Hepatocyte (in vitro differentiated cells): ENCODE results near the gene BBS9. TPM values are rescaled to one million over a fixed set of nuclear protein-coding genes. Genes with fewer than 3 reads are reported as not detected.

ENCODE experiments used
- DNase-seq: peaks from one replicate; pipeline ENCODE4 v3.0.0-alpha.2; 2016; ENCODE audit warnings: low spot score
- H2AFZ ChIP-seq: fragments of 200-600 bp; sonication (generic); 2 replicates; pipeline ENCODE4 v1.6.0; 2016; ENCODE audit warnings: antibody characterized with exemption, mild to moderate bottlenecking
- H3K27ac ChIP-seq: fragments of 200-600 bp; sonication (generic); 2 replicates; pipeline ENCODE4 v1.5.1; 2016; ENCODE audit warnings: mild to moderate bottlenecking
- H3K27me3 ChIP-seq: fragments of 200-600 bp; sonication (generic); 2 replicates; pipeline ENCODE4 v1.6.1; 2016
- H3K36me3 ChIP-seq: fragments of 200-600 bp; sonication (generic); replicated peaks from 2 replicates; pipeline ENCODE4 v1.5.1; 2016; ENCODE audit warnings: low read depth; ENCODE audit not compliant: insufficient read depth
- H3K4me1 ChIP-seq: fragments of 200-600 bp; sonication (generic); 2 replicates; pipeline ENCODE4 v1.5.1; 2016; ENCODE audit warnings: mild to moderate bottlenecking, moderate library complexity; ENCODE audit not compliant: insufficient read depth
- H3K4me2 ChIP-seq: fragments of 200-600 bp; sonication (generic); 2 replicates; pipeline ENCODE4 v1.6.0; 2016
- H3K4me3 ChIP-seq: fragments of 200-600 bp; sonication (generic); 2 replicates; pipeline ENCODE4 v1.5.1; 2016; ENCODE audit warnings: mild to moderate bottlenecking
- H3K79me2 ChIP-seq: fragments of 200-600 bp; sonication (generic); 2 replicates; pipeline ENCODE4 v1.6.0; 2017; ENCODE audit warnings: mild to moderate bottlenecking
- H3K9me2 ChIP-seq: fragments of 200-600 bp; sonication (generic); replicated peaks from 2 replicates; pipeline ENCODE4 v1.6.0; 2017; ENCODE audit warnings: mild to moderate bottlenecking; ENCODE audit not compliant: insufficient read depth
- H3K9me3 ChIP-seq: fragments of 200-600 bp; sonication (generic); 2 replicates; pipeline ENCODE4 v1.5.1; 2016; ENCODE audit warnings: low read depth, mild to moderate bottlenecking
- H4K20me1 ChIP-seq: fragments of 200-600 bp; sonication (generic); 2 replicates; pipeline ENCODE4 v1.6.0; 2016; ENCODE audit warnings: mild to moderate bottlenecking; ENCODE audit not compliant: insufficient read depth, poor library complexity, severe bottlenecking
- EZH2 ChIP-seq: fragments of 200-600 bp; sonication (generic); IDR thresholded peaks from 2 replicates; pipeline ENCODE4 v1.6.1; 2016; ENCODE audit warnings: antibody characterized with exemption, mild to moderate bottlenecking, borderline replicate concordance
- EZH2phosphoT487 ChIP-seq: fragments of 200-600 bp; sonication (generic); IDR thresholded peaks from one replicate; pipeline ENCODE4 v1.6.1; 2018; ENCODE audit warnings: antibody characterized with exemption, mild to moderate bottlenecking, low read depth, moderate library complexity; ENCODE audit not compliant: unreplicated experiment, severe bottlenecking
- WGBS: methylation state at CpG from one replicate; pipeline ENCODE4 v1.1.6; 2016; ENCODE audit warnings: low lambda C conversion rate; ENCODE audit errors: missing lambda C conversion rate; 5-methylcytosine and 5-hydroxymethylcytosine counted together
- polyA plus RNA-seq: library from polyadenylated mRNA; unstranded; fragments of >200 nt; fragmentation: Nextera tagmentation; extraction: Ambion mirVana; gene quantifications from 2 replicates; pipeline ENCODE4 v1.2.1, GENCODE V29; 2016
- total RNA-seq: library from RNA; depleted of rRNA; stranded (reverse); fragments of >200 nt; gene quantifications from 2 replicates; pipeline ENCODE4 v1.2.3, GENCODE V29; 2014
- TF ChIP-seq, protein P1 (sequence below): fragments of 200-600 bp; sonication (generic); IDR thresholded peaks from 2 replicates; pipeline ENCODE4 v1.5.1; 2016; ENCODE audit warnings: antibody characterized with exemption, mild to moderate bottlenecking; ENCODE audit not compliant: poor library complexity

Gene BBS9
- total and polyA plus RNA-seq, 2 experiments from 2014 or later = 10.1 to 12.3 TPM

DNA sequence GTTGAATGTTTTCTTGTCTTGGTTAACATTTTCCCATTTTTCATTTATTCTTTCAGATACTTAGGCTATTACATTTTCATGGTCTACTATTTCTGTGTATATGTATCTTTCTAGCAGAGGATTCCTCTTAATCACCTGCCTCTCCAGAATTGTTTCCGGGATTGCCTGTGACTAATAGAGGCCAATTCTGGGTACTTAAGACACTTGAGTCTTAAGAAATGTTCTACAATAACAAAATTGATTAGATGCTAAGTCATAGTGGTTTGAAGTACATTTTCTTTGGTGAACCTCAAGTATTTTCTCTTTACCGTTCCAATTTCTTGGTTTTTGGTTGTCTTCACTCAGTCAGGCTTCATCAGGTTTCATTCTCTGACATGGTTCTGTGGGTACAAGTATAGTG lies 26.4 kb downstream of the BBS9 start:
- no peak overlapping the region for H3K4me2 ChIP-seq
- no peak overlapping the region for H3K4me3 ChIP-seq
- H2AFZ ChIP-seq = no peak overlapping the region
- no peak for DNase-seq
- H3K9me2 ChIP-seq = no peaks in the 10 kb centered on the region
- WGBS = 91% methylated on average over 2 of the region's 2 CpGs
- H3K27ac ChIP-seq = no peak overlapping the region
- no peaks in the 10 kb centered on the region for H3K27me3 ChIP-seq
- no peaks in the 10 kb centered on the region for H4K20me1 ChIP-seq
- H3K79me2 ChIP-seq = no peaks in the 10 kb centered on the region
- TF ChIP-seq, protein P1, sequence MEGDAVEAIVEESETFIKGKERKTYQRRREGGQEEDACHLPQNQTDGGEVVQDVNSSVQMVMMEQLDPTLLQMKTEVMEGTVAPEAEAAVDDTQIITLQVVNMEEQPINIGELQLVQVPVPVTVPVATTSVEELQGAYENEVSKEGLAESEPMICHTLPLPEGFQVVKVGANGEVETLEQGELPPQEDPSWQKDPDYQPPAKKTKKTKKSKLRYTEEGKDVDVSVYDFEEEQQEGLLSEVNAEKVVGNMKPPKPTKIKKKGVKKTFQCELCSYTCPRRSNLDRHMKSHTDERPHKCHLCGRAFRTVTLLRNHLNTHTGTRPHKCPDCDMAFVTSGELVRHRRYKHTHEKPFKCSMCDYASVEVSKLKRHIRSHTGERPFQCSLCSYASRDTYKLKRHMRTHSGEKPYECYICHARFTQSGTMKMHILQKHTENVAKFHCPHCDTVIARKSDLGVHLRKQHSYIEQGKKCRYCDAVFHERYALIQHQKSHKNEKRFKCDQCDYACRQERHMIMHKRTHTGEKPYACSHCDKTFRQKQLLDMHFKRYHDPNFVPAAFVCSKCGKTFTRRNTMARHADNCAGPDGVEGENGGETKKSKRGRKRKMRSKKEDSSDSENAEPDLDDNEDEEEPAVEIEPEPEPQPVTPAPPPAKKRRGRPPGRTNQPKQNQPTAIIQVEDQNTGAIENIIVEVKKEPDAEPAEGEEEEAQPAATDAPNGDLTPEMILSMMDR = no peak
- TF ChIP-seq EZH2 (peak; percentile 22), EZH2phosphoT487 (no peak)
- peaks cover 4% of the 10 kb centered on the region for H3K4me1 ChIP-seq
- no peaks in the 10 kb centered on the region for H3K36me3 ChIP-seq
- H3K9me3 ChIP-seq = no peaks in the 10 kb centered on the region

DNA sequence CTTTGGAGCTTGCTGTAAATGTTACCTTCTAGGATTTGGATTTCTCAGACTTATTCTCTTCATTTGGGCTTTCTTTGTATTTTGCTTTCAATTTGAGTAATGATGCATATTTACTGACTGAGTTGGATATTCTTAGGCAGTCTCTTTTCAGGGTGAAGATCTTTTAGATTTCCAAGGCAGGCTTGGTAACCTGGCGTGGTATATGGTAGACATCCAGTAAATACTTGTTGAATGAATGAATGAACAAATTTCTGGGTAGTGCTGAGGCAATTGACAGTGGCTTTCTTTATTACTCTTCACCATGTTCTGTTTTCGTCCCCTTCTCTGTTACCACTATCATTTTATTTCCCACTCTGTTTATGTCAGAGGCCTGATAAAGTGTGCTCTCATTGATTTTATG lies 27.1 kb downstream of the BBS9 start:
- H3K9me3 ChIP-seq = no peaks in the 10 kb centered on the region
- WGBS = 86% methylated on average over 2 of the region's 2 CpGs
- no peak overlapping the region for H3K4me3 ChIP-seq
- H3K4me1 ChIP-seq = peaks cover 4% of the 10 kb centered on the region
- H2AFZ ChIP-seq = no peak overlapping the region
- H3K27me3 ChIP-seq = no peaks in the 10 kb centered on the region
- no peaks in the 10 kb centered on the region for H4K20me1 ChIP-seq
- H3K79me2 ChIP-seq = no peaks in the 10 kb centered on the region
- TF ChIP-seq EZH2phosphoT487 = no peak
- no peak for TF ChIP-seq EZH2
- no peak overlapping the region for H3K4me2 ChIP-seq
- no peak for DNase-seq
- H3K27ac ChIP-seq = no peak overlapping the region
- H3K9me2 ChIP-seq = no peaks in the 10 kb centered on the region
- no peaks in the 10 kb centered on the region for H3K36me3 ChIP-seq

DNA sequence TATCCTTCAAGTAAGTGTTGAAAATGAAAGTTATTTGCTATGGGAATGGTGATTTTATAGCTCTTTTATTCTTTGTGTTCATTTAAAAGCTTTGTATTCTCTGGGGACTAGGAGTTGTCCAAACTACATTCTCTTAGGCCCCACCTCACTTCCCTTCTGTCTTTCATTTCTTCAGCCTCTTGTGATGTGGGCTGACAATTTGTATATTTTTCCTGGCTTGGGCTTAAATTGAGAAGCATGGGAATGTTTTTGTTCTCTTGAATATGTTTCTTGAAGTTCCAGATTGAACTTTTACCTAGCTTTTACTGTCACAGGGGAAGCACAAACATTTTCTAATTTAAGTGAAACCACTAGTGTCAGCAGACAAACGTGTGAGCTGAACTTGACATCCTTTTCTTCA lies 27.9 kb downstream of the BBS9 start:
- no peak overlapping the region for H3K4me2 ChIP-seq
- no peaks in the 10 kb centered on the region for H4K20me1 ChIP-seq
- 23% methylated on average over 1 of the region's 1 CpG for WGBS
- no peaks in the 10 kb centered on the region for H3K79me2 ChIP-seq
- H3K4me3 ChIP-seq = no peak overlapping the region
- no peaks in the 10 kb centered on the region for H3K27me3 ChIP-seq
- H3K4me1 ChIP-seq = peaks cover 4% of the 10 kb centered on the region
- no peaks in the 10 kb centered on the region for H3K36me3 ChIP-seq
- peak overlapping the region; percentile 57 for H3K27ac ChIP-seq
- H2AFZ ChIP-seq = no peak overlapping the region
- H3K9me3 ChIP-seq = no peaks in the 10 kb centered on the region
- TF ChIP-seq, protein P1 = no peak
- TF ChIP-seq EZH2 = no peak
- no peak for TF ChIP-seq EZH2phosphoT487
- no peaks in the 10 kb centered on the region for H3K9me2 ChIP-seq
- no peak for DNase-seq

DNA sequence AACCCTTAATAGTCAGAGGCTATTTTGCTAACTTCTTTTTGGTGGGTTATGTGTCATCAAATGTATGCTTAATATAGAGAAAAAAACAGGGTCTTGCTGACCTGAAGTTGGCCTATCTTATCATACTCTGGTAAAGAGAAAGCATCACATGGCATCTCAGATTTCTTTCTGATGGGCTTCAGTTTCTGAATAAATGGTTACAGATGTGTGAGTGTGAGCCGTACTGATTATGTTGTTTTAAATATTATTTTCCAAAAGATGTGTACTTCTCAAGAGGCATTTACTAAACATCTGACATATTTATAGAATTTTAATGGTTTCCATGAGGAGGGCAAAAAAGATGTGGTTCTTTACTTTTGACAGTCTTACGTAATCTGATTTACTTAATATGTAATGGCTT lies 28.4 kb downstream of the BBS9 start:
- Histone ChIP-seq H3K9me3 (no peaks in the 10 kb centered on the region), H3K9me2 (no peaks in the 10 kb centered on the region), H3K27me3 (no peaks in the 10 kb centered on the region), H3K36me3 (no peaks in the 10 kb centered on the region), H3K27ac (peak overlapping the region; percentile 46), H3K4me3 (no peak overlapping the region), H4K20me1 (no peaks in the 10 kb centered on the region), H2AFZ (no peak overlapping the region), H3K4me2 (no peak overlapping the region), H3K79me2 (no peaks in the 10 kb centered on the region), H3K4me1 (peaks cover 4% of the 10 kb centered on the region)
- DNase-seq = no peak
- TF ChIP-seq, protein P1 = no peak
- TF ChIP-seq EZH2 (no peak), EZH2phosphoT487 (no peak)
- WGBS = 52% methylated on average over 2 of the region's 2 CpGs
